Activated CD4-positive, CD25-positive, alpha-beta regulatory T cell treated with anti-CD3 and anti-CD28 coated beads, Interleukin-2, amount 50 U/mL, for 72 hours (primary cell): ENCODE data around the gene CCL1.
A peak's percentile ranks its signal among the peaks of the same experiment; 100 is the strongest.

Experiments
- DNase-seq: peaks from one replicate; pipeline ENCODE4 v3.0.0; 2021

Gene CCL1

GRCh38 chr17:34382621-34383124 is 19.6 kb upstream of the CCL1 start:
- peak; percentile 32 for DNase-seq

GRCh38 chr17:34379868-34380267 is 16.8 kb upstream of the CCL1 start:
- DNase-seq, result no peak

- no peak for DNase-seq
Observed at GRCh38 chr17:34378664-34379101, 15.7 kb upstream of the CCL1 start.

- no peak for DNase-seq
Observed at GRCh38 chr17:34377078-34377823, 14.2 kb upstream of the CCL1 start.

GRCh38 chr17:34375426-34375997 is 12.5 kb upstream of the CCL1 start:
- DNase-seq, result no peak

GRCh38 chr17:34374457-34374856 is 11.4 kb upstream of the CCL1 start:
- DNase-seq, result no peak

GRCh38 chr17:34371405-34372100 is 8.5 kb upstream of the CCL1 start:
- DNase-seq, result no peak

- DNase-seq, result no peak
Observed at GRCh38 chr17:34370997-34371395, 8.0 kb upstream of the CCL1 start.

GRCh38 chr17:34370376-34370996 is 7.5 kb upstream of the CCL1 start:
- no peak for DNase-seq

- DNase-seq, result no peak
Observed at GRCh38 chr17:34369571-34369970, 6.5 kb upstream of the CCL1 start.

GRCh38 chr17:34368946-34369500 is 6.0 kb upstream of the CCL1 start:
- no peak for DNase-seq

- no peak for DNase-seq
Observed at GRCh38 chr17:34368196-34368945, 5.3 kb upstream of the CCL1 start.

GRCh38 chr17:34367486-34368195 is 4.6 kb upstream of the CCL1 start:
- no peak for DNase-seq

GRCh38 chr17:34366529-34367107 is 3.6 kb upstream of the CCL1 start:
- DNase-seq, result no peak

GRCh38 chr17:34366010-34366409 is 3.0 kb upstream of the CCL1 start:
- no peak for DNase-seq

- DNase-seq, result no peak
Observed at GRCh38 chr17:34365340-34365739, 2.3 kb upstream of the CCL1 start.

- no peak for DNase-seq
Observed at GRCh38 chr17:34364751-34365150, 1.7 kb upstream of the CCL1 start.

- DNase-seq, result peak; percentile 61
Observed at GRCh38 chr17:34361478-34362061, 1.5 kb downstream of the CCL1 start.

- DNase-seq, result no peak
Observed at GRCh38 chr17:34360601-34361270, 2.3 kb downstream of the CCL1 start.

GRCh38 chr17:34358631-34359030 is 4.4 kb downstream of the CCL1 start:
- DNase-seq, result no peak
